Mesendoderm (in vitro differentiated cells): ENCODE results near the gene LAP3.

Source experiments
- DNase-seq: peaks from one replicate; pipeline ENCODE4 v3.0.0; 2013
- H2AK5ac ChIP-seq: 2 replicates; pipeline ENCODE4 v1.6.1; 2013; ENCODE audit warnings: low read length, inconsistent platforms
- H2BK120ac ChIP-seq: 2 replicates; pipeline ENCODE4 v1.6.1; 2013; ENCODE audit warnings: low read depth, mild to moderate bottlenecking, low read length, moderate library complexity, mixed read lengths
- H2BK15ac ChIP-seq: replicated peaks from 2 replicates; pipeline ENCODE4 v1.6.1; 2013; ENCODE audit warnings: low read depth, mild to moderate bottlenecking, moderate library complexity
- H2BK5ac ChIP-seq: 2 replicates; pipeline ENCODE4 v1.6.1; 2013; ENCODE audit warnings: low read length, inconsistent platforms
- H3K18ac ChIP-seq: 2 replicates; pipeline ENCODE4 v1.6.1; 2013; ENCODE audit warnings: mild to moderate bottlenecking, low read length, mixed read lengths
- H3K23ac ChIP-seq: one replicate; pipeline ENCODE4 v1.6.1; 2013; ENCODE audit warnings: low read length
- H3K27ac ChIP-seq: 2 replicates; pipeline ENCODE4 v1.5.1; 2013; ENCODE audit warnings: low read depth, mild to moderate bottlenecking, inconsistent platforms, low read length, moderate library complexity
- H3K27me3 ChIP-seq: 2 replicates; pipeline ENCODE4 v1.6.1; 2013; ENCODE audit warnings: low read length, control low read depth, mild to moderate bottlenecking, inconsistent platforms; ENCODE audit not compliant: insufficient read depth, poor library complexity
- H3K36me3 ChIP-seq: 2 replicates; pipeline ENCODE4 v1.6.1; 2013; ENCODE audit warnings: low read length, inconsistent platforms; ENCODE audit not compliant: control insufficient read depth, insufficient read depth
- H3K4ac ChIP-seq: one replicate; pipeline ENCODE4 v1.6.1; 2013; ENCODE audit warnings: low read depth, mild to moderate bottlenecking, low read length, moderate library complexity
- H3K4me1 ChIP-seq: 2 replicates; pipeline ENCODE4 v1.6.1; 2013; ENCODE audit warnings: low read depth, low read length, inconsistent platforms; ENCODE audit not compliant: control insufficient read depth
- H3K4me2 ChIP-seq: 2 replicates; pipeline ENCODE4 v1.6.1; 2013; ENCODE audit warnings: low read length
- H3K4me3 ChIP-seq: 2 replicates; pipeline ENCODE4 v1.5.1; 2013; ENCODE audit warnings: mild to moderate bottlenecking, low read length
- H3K56ac ChIP-seq: one replicate; pipeline ENCODE4 v1.6.1; 2013; ENCODE audit warnings: low read length
- H3K79me1 ChIP-seq: 2 replicates; pipeline ENCODE4 v1.6.1; 2013; ENCODE audit warnings: low read length, inconsistent platforms
- H3K79me2 ChIP-seq: 2 replicates; pipeline ENCODE4 v1.6.1; 2013; ENCODE audit warnings: mild to moderate bottlenecking, low read length; ENCODE audit not compliant: control insufficient read depth, insufficient read depth
- H3K9ac ChIP-seq: 2 replicates; pipeline ENCODE4 v1.6.1; 2013; ENCODE audit warnings: low read length, inconsistent platforms
- H4K5ac ChIP-seq: one replicate; pipeline ENCODE4 v1.6.1; 2013; ENCODE audit warnings: low read length
- H4K8ac ChIP-seq: one replicate; pipeline ENCODE4 v1.6.1; 2013; ENCODE audit warnings: low read depth, mild to moderate bottlenecking, control low read depth, low read length, moderate library complexity
- WGBS: extraction: QIAGEN DNeasy Blood & Tissue Kit; methylation state at CpG from one replicate; pipeline ENCODE4 v1.1.7; 2013; ENCODE audit warnings: low lambda C conversion rate, missing lambda C conversion rate; ENCODE audit not compliant: insufficient coverage; ENCODE audit errors: extremely low coverage; 5-methylcytosine and 5-hydroxymethylcytosine counted together

The LAP3 gene

DNA sequence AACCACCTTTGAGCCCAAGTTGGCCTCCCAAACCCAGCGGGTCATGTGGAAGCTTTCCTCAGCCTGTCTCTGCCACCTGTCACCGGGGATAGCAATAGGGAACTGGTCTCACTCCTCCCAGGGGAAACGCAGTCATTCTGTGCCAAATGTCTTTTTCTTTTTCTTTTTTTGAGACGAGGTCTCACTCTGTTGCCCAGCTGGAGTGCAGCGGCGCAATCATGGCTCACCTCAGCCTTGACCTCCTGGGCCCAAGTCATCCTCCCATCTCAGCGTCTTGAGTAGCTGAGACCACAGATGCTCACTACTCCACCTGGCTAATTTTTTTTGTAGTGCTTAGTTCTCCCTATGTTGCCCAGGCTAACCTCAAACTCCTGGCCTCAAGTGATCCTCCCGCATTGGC, 77.7 kb downstream of the LAP3 start:
- H2BK15ac ChIP-seq, result no peak overlapping the region
- no peak overlapping the region for H2BK120ac ChIP-seq
- H3K79me2 ChIP-seq, result no peaks in the 10 kb centered on the region
- H2BK5ac ChIP-seq, result no peak overlapping the region
- no peak overlapping the region for H2AK5ac ChIP-seq
- no peak overlapping the region for H3K23ac ChIP-seq
- H3K79me1 ChIP-seq, result no peaks in the 10 kb centered on the region
- H3K4me3 ChIP-seq, result no peak overlapping the region
- no peak overlapping the region for H4K8ac ChIP-seq
- no peak overlapping the region for H3K56ac ChIP-seq
- DNase-seq, result no peak
- no peak overlapping the region for H3K4ac ChIP-seq
- no peaks in the 10 kb centered on the region for H3K36me3 ChIP-seq
- no peaks in the 10 kb centered on the region for H3K27me3 ChIP-seq
- no peak overlapping the region for H3K4me2 ChIP-seq
- no peak overlapping the region for H3K9ac ChIP-seq
- no peak overlapping the region for H3K18ac ChIP-seq
- no CpG with 5 or more reads among the region's 8 CpGs for WGBS
- H3K4me1 ChIP-seq, result no peaks in the 10 kb centered on the region
- H3K27ac ChIP-seq, result no peak overlapping the region
- no peak overlapping the region for H4K5ac ChIP-seq

DNA sequence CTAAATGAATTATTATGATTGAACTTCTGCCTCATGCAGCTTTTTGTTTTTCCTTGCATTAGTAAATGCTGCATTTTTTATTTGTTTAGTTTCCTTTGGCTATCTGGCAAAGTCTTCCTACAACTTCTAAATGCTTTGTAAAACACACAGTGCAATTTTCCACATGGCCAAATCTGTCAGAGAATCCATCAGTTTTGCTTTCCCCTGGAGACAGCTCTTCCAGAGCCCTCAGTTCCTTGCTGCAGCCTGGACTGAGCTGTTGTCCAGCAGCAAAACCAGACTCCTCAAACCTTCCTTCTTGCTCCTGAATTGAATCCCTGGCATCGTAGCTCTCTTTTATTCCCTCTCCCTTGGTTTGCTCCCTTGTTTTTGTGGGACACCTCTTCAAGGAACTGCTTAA, 80.1 kb downstream of the LAP3 start:
- Histone ChIP-seq H2BK5ac (no peak overlapping the region), H3K27ac (no peak overlapping the region), H3K56ac (no peak overlapping the region), H3K27me3 (no peaks in the 10 kb centered on the region), H3K36me3 (no peaks in the 10 kb centered on the region), H3K4ac (no peak overlapping the region), H3K4me1 (no peaks in the 10 kb centered on the region), H2BK120ac (no peak overlapping the region), H2BK15ac (no peak overlapping the region), H2AK5ac (no peak overlapping the region), H4K8ac (no peak overlapping the region), H3K9ac (no peak overlapping the region), H3K79me1 (no peaks in the 10 kb centered on the region), H3K4me3 (no peak overlapping the region), H3K23ac (no peak overlapping the region), H3K18ac (no peak overlapping the region), H4K5ac (no peak overlapping the region), H3K79me2 (no peaks in the 10 kb centered on the region), H3K4me2 (no peak overlapping the region)
- no peak for DNase-seq
- WGBS, result no CpG with 5 or more reads among the region's 1 CpG
